T-helper 2 cell treated with Interferon-gamma antibody and Interleukin-4, amounts not matched to agents 5 μg/mL and 100 μg/mL, for 36 hours (primary cell): ENCODE data around the gene RRP36.

ENCODE experiments used
- DNase-seq: peaks from one replicate; pipeline ENCODE4 v3.0.0; 2021; ENCODE audit warnings: low spot score
- H3K27ac Mint-ChIP-seq: one replicate; pipeline ENCODE4 v1.8.0; 2021; ENCODE audit warnings: mild to moderate bottlenecking, mixed read lengths
- H3K27me3 Mint-ChIP-seq: one replicate; pipeline ENCODE4 v1.8.0; 2021; ENCODE audit warnings: low read depth, mixed read lengths
- H3K36me3 Mint-ChIP-seq: one replicate; pipeline ENCODE4 v1.8.0; 2021; ENCODE audit warnings: low read depth, mixed read lengths
- H3K4me1 Mint-ChIP-seq: one replicate; pipeline ENCODE4 v1.8.0; 2021; ENCODE audit warnings: low read depth, mixed read lengths
- H3K4me3 Mint-ChIP-seq: one replicate; pipeline ENCODE4 v1.8.0; 2022; ENCODE audit warnings: mild to moderate bottlenecking, moderate library complexity, mixed read lengths
- H3K9me3 Mint-ChIP-seq: one replicate; pipeline ENCODE4 v1.8.0; 2021; ENCODE audit warnings: mixed read lengths

Gene RRP36

DNA sequence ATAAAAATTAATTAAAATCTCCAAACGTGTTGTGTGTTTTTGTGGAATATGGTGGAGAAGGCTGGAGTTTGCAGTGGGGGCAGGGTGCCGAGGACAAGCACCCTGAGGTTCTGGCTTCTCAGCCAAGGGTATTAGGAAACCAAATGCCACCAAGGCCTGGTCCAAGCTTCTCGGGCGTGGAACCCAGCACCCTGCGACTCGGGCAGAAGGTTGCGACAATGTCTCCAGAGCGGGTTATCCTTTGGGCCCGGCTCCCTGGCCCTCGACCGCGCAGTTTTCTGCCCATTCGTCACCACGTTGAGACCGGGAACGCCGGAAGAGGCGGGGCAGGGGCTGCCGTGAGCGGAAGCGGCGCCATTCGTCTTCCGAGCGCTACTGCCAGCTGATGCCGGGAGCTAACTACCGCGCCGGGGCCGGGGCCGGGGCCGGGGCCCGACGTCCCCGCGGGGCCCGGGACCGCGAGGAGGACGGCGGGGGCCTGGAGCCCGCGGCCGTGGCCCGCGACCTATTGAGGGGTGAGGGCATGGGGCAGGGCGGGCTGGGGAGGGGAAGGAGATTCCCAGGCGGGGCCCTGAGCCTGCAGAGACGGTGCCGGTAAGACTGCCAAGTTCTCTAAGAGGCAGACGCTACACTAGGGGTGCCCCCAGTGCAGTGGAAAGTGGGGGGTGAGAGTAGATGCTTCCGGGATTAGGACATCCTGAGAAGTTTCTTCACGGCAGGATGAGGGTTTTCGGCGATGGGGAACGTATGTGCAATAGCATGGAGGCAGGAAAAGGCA is at the start of gene RRP36:
TSS of gene RRP36 (plus strand) at position 354 of the 778 bp plus-strand sequence. CDS start at position 386, 32 bp downstream.
- H3K4me3 Mint-ChIP-seq: peak within 1 kb of the TSS; percentile 98
- peaks cover 52% of the 10 kb centered on the region for H3K36me3 Mint-ChIP-seq
- no peaks in the 10 kb centered on the region for H3K9me3 Mint-ChIP-seq
- DNase-seq: peak; percentile 74
- H3K4me1 Mint-ChIP-seq: peaks cover 15% of the 10 kb centered on the region
- H3K27me3 Mint-ChIP-seq: no peaks in the 10 kb centered on the region
- peak within 1 kb of the TSS; percentile 90 for H3K27ac Mint-ChIP-seq

GRCh38 chr6:42971746-42972327 is 49.6 kb upstream of the RRP36 start:
- no peaks in the 10 kb centered on the region for H3K27me3 Mint-ChIP-seq
- H3K36me3 Mint-ChIP-seq: peaks cover 22% of the 10 kb centered on the region
- DNase-seq: no peak
- H3K4me3 Mint-ChIP-seq: no peak overlapping the region
- H3K4me1 Mint-ChIP-seq: peaks cover 5% of the 10 kb centered on the region
- no peaks in the 10 kb centered on the region for H3K9me3 Mint-ChIP-seq
- H3K27ac Mint-ChIP-seq: no peak overlapping the region

DNA sequence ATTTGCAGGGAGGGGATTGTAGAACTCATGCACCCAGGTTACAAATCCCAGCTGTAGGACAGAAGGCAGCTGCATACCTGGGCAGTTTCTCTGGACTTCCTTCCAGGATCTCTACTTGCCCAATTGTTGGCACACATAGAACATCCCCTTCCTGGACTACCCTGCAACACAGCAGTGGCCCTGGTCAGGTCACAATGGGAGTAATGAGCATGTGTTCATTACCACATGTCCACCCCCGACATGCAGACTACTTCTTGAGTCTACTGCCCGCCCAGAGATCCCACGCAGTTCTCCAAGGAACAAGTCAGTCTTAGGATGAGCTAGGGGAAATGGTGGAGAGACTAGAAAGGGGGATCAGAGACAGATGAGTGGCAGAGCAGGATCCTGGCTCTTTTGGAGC is 47.5 kb upstream of the RRP36 start:
- Mint-ChIP-seq H3K27me3 (no peaks in the 10 kb centered on the region), H3K4me1 (peaks cover 10% of the 10 kb centered on the region), H3K27ac (peak overlapping the region; percentile 11), H3K4me3 (no peak overlapping the region), H3K9me3 (no peaks in the 10 kb centered on the region), H3K36me3 (peaks cover 23% of the 10 kb centered on the region)
- no peak for DNase-seq

DNA sequence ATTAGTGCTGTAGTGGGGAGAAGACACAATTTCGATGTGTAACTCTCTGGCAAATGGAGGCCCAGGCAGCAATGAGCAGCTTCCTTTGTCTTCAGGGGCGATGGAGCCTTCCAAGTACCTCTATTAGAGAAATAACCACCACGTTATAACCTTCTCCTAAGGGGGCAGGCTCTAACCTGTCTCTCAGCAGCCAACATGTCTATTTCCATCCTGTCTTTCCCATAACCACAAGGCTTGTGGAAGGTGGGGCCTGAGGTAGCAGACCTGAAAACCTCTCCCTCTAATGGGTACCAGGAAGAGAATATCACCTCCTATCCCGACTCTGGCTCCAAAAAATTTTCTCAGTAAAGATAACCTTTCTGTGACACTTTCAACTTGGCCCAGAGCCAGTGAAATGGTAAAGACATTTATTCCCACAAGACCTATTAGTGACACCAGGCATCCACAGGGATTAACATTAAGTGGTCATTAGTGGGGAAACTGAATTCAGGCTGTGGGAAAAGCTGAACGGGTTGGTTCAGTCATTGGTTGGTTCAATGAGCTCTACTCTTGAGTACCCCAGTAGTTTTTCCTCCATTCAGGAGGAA is 46.4 kb upstream of the RRP36 start:
- no peak overlapping the region for H3K4me3 Mint-ChIP-seq
- H3K36me3 Mint-ChIP-seq: peaks cover 22% of the 10 kb centered on the region
- DNase-seq: no peak
- H3K4me1 Mint-ChIP-seq: peaks cover 20% of the 10 kb centered on the region
- no peaks in the 10 kb centered on the region for H3K27me3 Mint-ChIP-seq
- no peaks in the 10 kb centered on the region for H3K9me3 Mint-ChIP-seq
- no peak overlapping the region for H3K27ac Mint-ChIP-seq

DNA sequence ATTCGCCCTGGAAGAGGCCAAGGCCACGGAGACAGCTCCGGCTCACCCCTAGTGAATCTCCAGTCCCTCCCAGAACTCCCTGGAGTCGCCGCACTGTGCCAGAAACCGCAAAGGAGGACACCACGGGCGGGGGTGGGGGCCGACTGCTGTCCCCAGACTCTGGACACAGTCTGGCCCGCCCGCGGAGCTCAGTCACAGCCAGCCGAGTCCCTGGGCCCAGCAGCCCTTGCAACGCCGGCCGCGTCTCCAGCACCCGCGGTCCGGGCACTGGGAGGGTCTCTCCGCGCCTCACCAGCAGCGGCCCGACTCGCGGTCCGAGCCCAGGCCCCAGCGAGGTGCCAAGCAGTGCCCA is 43.0 kb upstream of the RRP36 start:
- Mint-ChIP-seq H3K36me3 (peaks cover 12% of the 10 kb centered on the region), H3K27ac (peak overlapping the region; percentile 85), H3K9me3 (no peaks in the 10 kb centered on the region), H3K4me3 (peak overlapping the region; percentile 93), H3K4me1 (peaks cover 19% of the 10 kb centered on the region), H3K27me3 (no peaks in the 10 kb centered on the region)
- peak; percentile 10 for DNase-seq

GRCh38 chr6:42978839-42979522 is 42.4 kb upstream of the RRP36 start, which contains the start of gene PEX6:
PEX6 (minus strand) TSS chr6:42979181; CDS start chr6:42979150, 31 bp downstream.
- H3K36me3 Mint-ChIP-seq: peaks cover 12% of the 10 kb centered on the region
- peaks cover 23% of the 10 kb centered on the region for H3K4me1 Mint-ChIP-seq
- no peaks in the 10 kb centered on the region for H3K9me3 Mint-ChIP-seq
- DNase-seq: peak; percentile 92
- H3K4me3 Mint-ChIP-seq: peak within 1 kb of the TSS; percentile 95
- peak within 1 kb of the TSS; percentile 98 for H3K27ac Mint-ChIP-seq
- no peaks in the 10 kb centered on the region for H3K27me3 Mint-ChIP-seq

DNA sequence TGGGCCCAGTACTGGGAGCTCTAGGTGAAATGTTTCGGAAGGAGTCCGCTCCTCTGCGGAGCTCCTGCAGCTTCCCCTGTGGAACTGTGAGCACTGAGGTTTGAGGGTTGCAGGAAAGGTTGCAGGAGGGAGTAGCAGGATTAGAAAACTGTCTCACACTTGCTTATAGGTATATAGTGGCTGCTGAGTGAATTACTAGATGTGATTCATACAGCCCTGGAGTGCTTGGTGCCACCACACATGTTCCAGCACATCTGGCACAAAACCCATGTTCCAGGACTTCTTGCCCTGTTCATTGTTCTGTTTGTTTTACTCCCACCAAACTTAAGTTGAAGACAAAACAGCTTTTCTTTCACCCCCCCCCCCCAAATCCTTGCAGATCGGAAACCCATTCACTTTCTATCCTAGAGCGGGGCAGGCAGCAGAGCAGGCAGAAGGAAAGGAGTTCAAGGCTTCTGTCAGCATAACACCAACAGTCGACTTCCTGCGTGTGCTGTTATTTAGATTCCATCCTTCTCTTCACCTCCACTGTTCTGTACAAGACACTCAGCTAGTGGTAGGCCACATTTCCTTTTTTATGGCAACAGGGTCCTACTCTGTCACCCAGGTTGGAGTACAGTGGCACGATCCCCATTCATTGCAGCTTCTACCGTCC is 41.8 kb upstream of the RRP36 start:
- peak overlapping the region; percentile 98 for H3K27ac Mint-ChIP-seq
- H3K36me3 Mint-ChIP-seq: peaks cover 12% of the 10 kb centered on the region
- H3K4me3 Mint-ChIP-seq: peak overlapping the region; percentile 95
- peaks cover 23% of the 10 kb centered on the region for H3K4me1 Mint-ChIP-seq
- no peaks in the 10 kb centered on the region for H3K27me3 Mint-ChIP-seq
- no peak for DNase-seq
- no peaks in the 10 kb centered on the region for H3K9me3 Mint-ChIP-seq

- Mint-ChIP-seq H3K4me3 (no peak overlapping the region), H3K36me3 (peaks cover 9% of the 10 kb centered on the region), H3K27ac (peak overlapping the region; percentile 2), H3K4me1 (peaks cover 35% of the 10 kb centered on the region), H3K9me3 (no peaks in the 10 kb centered on the region), H3K27me3 (no peaks in the 10 kb centered on the region)
- DNase-seq: no peak
Measured at GRCh38 chr6:42981836-42982235, 39.6 kb upstream of the RRP36 start.

GRCh38 chr6:42984001-42984923 is 37.2 kb upstream of the RRP36 start, which contains the start of gene PPP2R5D:
PPP2R5D (plus strand) TSS chr6:42984570; CDS start chr6:42984678, 108 bp downstream.
- peaks cover 41% of the 10 kb centered on the region for H3K4me1 Mint-ChIP-seq
- no peaks in the 10 kb centered on the region for H3K27me3 Mint-ChIP-seq

DNA sequence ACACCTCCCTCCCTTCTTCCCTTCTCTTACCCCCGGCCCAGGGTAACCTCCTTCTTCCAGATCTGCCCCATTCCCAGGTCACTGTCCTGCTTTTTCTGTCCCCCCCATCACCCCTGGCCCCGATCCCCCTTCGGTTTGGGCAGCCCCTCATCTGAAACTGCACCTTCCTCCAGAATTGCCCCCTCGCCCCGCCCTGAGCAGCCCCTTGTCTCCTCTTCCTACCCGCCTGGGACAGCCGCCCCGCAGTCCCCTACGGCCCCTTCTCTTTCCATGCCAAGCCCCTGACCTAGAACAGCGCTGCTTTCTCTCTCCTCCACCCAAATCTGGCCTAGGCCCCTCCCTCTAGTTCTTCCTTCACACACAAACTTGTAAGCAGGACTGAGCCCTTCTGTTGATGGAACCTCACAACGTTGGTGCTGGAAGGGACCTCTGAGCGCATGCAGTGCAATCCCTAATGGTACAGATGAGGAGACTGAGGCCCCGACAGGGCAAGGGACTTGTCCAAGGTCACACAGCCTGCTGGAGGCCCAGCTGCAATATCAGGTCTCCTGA is 36.4 kb upstream of the RRP36 start:
- peak overlapping the region; percentile 90 for H3K27ac Mint-ChIP-seq
- H3K27me3 Mint-ChIP-seq: no peaks in the 10 kb centered on the region
- H3K36me3 Mint-ChIP-seq: peaks cover 18% of the 10 kb centered on the region
- H3K4me3 Mint-ChIP-seq: peak overlapping the region; percentile 94
- peaks cover 35% of the 10 kb centered on the region for H3K4me1 Mint-ChIP-seq
- peak; percentile 14 for DNase-seq
- no peaks in the 10 kb centered on the region for H3K9me3 Mint-ChIP-seq

More at GRCh38 chr6:42984001-42984923, 37.2 kb upstream of the RRP36 start, which contains the start of gene PPP2R5D:
- Mint-ChIP-seq H3K4me3 (peak within 1 kb of the TSS; percentile 94), H3K36me3 (peaks cover 11% of the 10 kb centered on the region), H3K27ac (peak within 1 kb of the TSS; percentile 90), H3K9me3 (no peaks in the 10 kb centered on the region)
- DNase-seq: peak; percentile 97

DNA sequence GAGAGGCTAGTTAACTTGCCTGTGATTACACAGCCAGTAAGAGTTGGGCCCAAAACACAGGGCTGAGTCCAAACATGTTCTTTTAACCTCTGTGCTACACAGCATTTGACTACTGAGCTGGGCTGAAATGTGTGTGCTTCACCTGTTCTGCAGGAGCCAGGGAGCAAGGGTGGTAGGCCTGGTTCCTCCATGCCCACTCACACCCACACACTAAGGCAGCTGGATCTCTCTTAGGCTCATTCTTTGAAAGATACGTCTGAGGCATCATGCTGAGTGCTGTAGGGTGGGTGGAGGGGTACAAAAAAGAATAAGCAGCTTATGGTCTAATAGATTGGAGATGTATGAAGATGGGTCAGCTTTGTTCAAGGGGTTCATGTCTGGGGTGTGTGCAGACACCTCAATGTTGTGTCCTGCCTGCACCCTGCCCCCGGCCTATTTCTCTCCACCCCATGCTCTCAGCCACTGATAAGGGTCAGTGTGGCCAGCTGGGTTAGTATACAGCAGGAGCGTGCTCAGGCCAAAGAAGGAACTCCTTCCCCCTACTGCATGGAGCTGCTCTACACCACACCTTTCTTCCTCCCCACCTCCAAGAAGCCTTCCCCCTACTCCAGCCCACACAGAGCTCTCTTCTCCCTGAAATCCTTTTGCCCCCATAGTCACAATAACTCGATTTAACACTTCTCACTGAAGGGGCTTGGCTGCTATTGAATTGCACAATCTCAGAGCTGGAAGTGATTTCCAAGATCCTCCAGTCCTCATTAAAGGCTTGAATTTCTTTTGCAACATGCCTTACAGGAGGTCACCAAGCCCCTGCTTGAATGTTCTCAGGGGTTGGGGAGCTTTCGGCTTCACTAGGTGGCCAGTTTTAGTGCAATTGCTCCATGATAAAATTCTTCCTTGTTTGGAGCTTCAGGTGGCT is 33.6 kb upstream of the RRP36 start:
- Mint-ChIP-seq H3K4me1 (peaks cover 35% of the 10 kb centered on the region), H3K27ac (peak overlapping the region; percentile 6), H3K4me3 (no peak overlapping the region), H3K27me3 (no peaks in the 10 kb centered on the region), H3K9me3 (no peaks in the 10 kb centered on the region), H3K36me3 (peaks cover 25% of the 10 kb centered on the region)
- DNase-seq: no peak
